SK-N-MC (cell line): ENCODE measurements around the gene PTPRM.

Experiments used
- EZH2 ChIP-seq: fragments of 200-600 bp; sonication (generic); IDR thresholded peaks from one replicate; pipeline ENCODE4 v1.6.1; 2017; ENCODE audit warnings: antibody characterized with exemption
- FOXP2 ChIP-seq: optimal IDR thresholded peaks from 2 replicates; pipeline ENCODE3; 2011; ENCODE audit warnings: mild to moderate bottlenecking, moderate library complexity; ENCODE audit not compliant: insufficient read depth; ENCODE audit errors: extremely low read length, control extremely low read depth
- POLR2AphosphoS5 ChIP-seq: IDR thresholded peaks from 2 replicates; pipeline ENCODE4 v1.6.1; 2012; ENCODE audit warnings: mild to moderate bottlenecking, low read depth, low read length, borderline replicate concordance

DNA sequence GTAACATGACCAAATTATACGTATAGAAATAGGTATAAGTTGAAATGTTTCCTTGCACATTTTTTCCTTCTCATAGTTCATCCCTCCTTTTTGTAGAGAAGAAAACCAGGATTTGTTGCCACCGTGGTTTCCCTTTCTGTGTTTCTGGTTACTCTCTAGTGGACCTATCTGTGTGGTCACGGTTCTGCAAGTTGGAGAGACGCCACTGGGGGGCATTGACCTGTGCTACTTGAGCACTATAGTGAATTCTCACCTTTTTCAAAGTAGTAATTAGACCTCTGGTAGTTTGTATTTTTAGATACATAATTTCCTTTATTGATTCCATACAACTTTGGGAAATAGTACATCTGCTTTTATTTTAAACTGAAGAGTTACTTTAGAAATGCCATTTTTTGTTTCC, 444.8 kb downstream of the PTPRM start:
- TF ChIP-seq POLR2AphosphoS5 (no peak), EZH2 (no peak), FOXP2 (no peak)
